SU-DHL-6 (cell line): ENCODE data around the gene MTHFD2.

ENCODE experiments used
- H2AFZ ChIP-seq: fragments of 200-600 bp; sonication (generic); 2 replicates; pipeline ENCODE4 v1.6.1; 2014; ENCODE audit warnings: low read depth, mild to moderate bottlenecking, moderate library complexity, mixed read lengths, antibody characterized with exemption, low read length; ENCODE audit not compliant: severe bottlenecking
- H3F3A ChIP-seq: fragments of 200-600 bp; shearing (Covaris generic); 2 replicates; pipeline ENCODE4 v1.6.0; 2016; ENCODE audit warnings: antibody characterized with exemption, mild to moderate bottlenecking; ENCODE audit not compliant: insufficient read depth
- H3K27ac ChIP-seq: fragments of 200-600 bp; sonication (generic); 2 replicates; pipeline ENCODE4 v1.5.1; 2016; ENCODE audit warnings: low read depth, mild to moderate bottlenecking, low read length, moderate library complexity, mixed read lengths
- H3K27me3 ChIP-seq: fragments of 200-600 bp; sonication (generic), shearing (Covaris generic); 2 replicates; pipeline ENCODE4 v1.6.0; 2014; ENCODE audit warnings: mild to moderate bottlenecking, low read length
- H3K36me3 ChIP-seq: fragments of 200-600 bp; sonication (generic); 2 replicates; pipeline ENCODE4 v1.6.1; 2014; ENCODE audit warnings: mild to moderate bottlenecking, low read length, mixed read lengths
- H3K4me2 ChIP-seq: fragments of 300-600, 200-600 bp; shearing (Covaris generic), sonication (generic); 2 replicates; pipeline ENCODE4 v1.6.0; 2014; ENCODE audit warnings: low read length, low read depth, mild to moderate bottlenecking; ENCODE audit not compliant: poor library complexity, severe bottlenecking
- H3K4me3 ChIP-seq: fragments of 200-600 bp; sonication (generic); 2 replicates; pipeline ENCODE4 v1.5.1; 2014; ENCODE audit warnings: antibody characterized with exemption, low read length, mild to moderate bottlenecking, mixed read lengths; ENCODE audit not compliant: insufficient read depth, poor library complexity, severe bottlenecking
- H3K79me2 ChIP-seq: fragments of 200-600 bp; sonication (generic); 2 replicates; pipeline ENCODE4 v1.6.1; 2014; ENCODE audit warnings: mild to moderate bottlenecking, low read length, moderate library complexity; ENCODE audit not compliant: insufficient read depth
- H3K9ac ChIP-seq: fragments of 200-600 bp; sonication (generic); 2 replicates; pipeline ENCODE4 v1.7.0; 2014; ENCODE audit warnings: mild to moderate bottlenecking, low read length
- H3K9me2 ChIP-seq: fragments of 200-600 bp; sonication (generic); replicated peaks from 2 replicates; pipeline ENCODE4 v1.6.1; 2014; ENCODE audit warnings: low read length; ENCODE audit not compliant: insufficient read depth
- H3K9me3 ChIP-seq: fragments of 200-600 bp; sonication (generic); 2 replicates; pipeline ENCODE4 v1.6.1; 2014; ENCODE audit warnings: low read length, mixed read lengths; ENCODE audit not compliant: insufficient read depth
- H4K20me1 ChIP-seq: fragments of 200-600 bp; sonication (generic); 2 replicates; pipeline ENCODE4 v1.6.1; 2014; ENCODE audit warnings: low read depth, mild to moderate bottlenecking, antibody characterized with exemption, low read length, moderate library complexity, mixed read lengths
- EZH2phosphoT487 ChIP-seq: fragments of 200-600 bp; sonication (generic), shearing (Covaris generic); conservative IDR thresholded peaks from 2 replicates; pipeline ENCODE4 v1.6.1; 2018; ENCODE audit warnings: mild to moderate bottlenecking, antibody characterized with exemption, low read length, moderate library complexity, mixed read lengths
- TF ChIP-seq, protein P1 (sequence below): fragments of 200-600 bp; sonication (generic); IDR thresholded peaks from one replicate; pipeline ENCODE4 v1.5.1; 2017; ENCODE audit warnings: antibody characterized with exemption, mild to moderate bottlenecking, low read length, moderate library complexity; ENCODE audit not compliant: insufficient read depth, poor library complexity, severe bottlenecking

Gene MTHFD2

DNA sequence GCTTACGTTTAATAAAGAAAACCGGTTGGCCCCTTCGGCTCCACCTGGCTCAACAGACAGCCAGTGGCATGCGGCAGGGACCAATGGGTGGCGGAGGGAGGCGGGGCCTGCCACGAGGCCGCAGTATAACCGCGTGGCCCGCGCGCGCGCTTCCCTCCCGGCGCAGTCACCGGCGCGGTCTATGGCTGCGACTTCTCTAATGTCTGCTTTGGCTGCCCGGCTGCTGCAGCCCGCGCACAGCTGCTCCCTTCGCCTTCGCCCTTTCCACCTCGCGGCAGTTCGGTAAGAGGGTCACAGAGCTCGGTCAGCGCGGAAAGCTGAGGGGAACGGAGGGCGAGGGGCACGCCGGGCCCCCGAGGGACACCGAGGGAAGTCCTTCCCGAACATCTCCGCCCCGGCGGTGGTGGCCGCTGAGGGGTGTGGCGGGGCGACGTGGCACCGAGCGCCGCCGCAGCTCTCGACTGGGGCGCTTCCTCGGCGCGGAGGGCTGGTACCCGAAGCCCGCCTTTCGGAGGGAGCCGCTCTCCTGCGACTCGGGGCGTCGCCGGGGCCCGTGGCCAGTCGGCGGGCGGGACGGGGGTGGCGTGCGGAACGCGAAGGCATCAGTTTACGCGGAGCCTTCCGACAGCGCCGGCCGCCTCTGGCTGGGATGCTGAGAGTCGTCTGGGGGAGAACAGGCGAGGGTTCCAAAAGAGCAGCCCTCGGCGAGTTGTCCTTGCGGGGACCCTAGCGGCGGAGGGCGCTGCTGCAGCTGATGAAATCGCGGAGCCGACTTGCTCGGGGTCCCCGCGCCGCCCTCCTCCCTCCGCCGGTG, at the start of gene MTHFD2:
MTHFD2 (plus strand) TSS at position 155 of the 814 bp plus-strand sequence; CDS start at position 182, 27 bp downstream.
- Histone ChIP-seq H3K9me3 (no peaks in the 10 kb centered on the region), H2AFZ (peak within 1 kb of the TSS; percentile 79), H3K36me3 (peaks cover 8% of the 10 kb centered on the region; the same call in 1 of the 2 replicates), H4K20me1 (peaks cover 15% of the 10 kb centered on the region), H3K9me2 (no peaks in the 10 kb centered on the region), H3K79me2 (peaks cover 51% of the 10 kb centered on the region), H3K9ac (peak within 1 kb of the TSS; percentile 95), H3K4me2 (peak within 1 kb of the TSS; percentile 85), H3K4me3 (peak within 1 kb of the TSS; percentile 89), H3K27ac (peak within 1 kb of the TSS; percentile 88), H3F3A (peaks cover 5% of the 10 kb centered on the region; the same call in 1 of the 2 replicates), H3K27me3 (no peaks in the 10 kb centered on the region)
- TF ChIP-seq, protein P1, sequence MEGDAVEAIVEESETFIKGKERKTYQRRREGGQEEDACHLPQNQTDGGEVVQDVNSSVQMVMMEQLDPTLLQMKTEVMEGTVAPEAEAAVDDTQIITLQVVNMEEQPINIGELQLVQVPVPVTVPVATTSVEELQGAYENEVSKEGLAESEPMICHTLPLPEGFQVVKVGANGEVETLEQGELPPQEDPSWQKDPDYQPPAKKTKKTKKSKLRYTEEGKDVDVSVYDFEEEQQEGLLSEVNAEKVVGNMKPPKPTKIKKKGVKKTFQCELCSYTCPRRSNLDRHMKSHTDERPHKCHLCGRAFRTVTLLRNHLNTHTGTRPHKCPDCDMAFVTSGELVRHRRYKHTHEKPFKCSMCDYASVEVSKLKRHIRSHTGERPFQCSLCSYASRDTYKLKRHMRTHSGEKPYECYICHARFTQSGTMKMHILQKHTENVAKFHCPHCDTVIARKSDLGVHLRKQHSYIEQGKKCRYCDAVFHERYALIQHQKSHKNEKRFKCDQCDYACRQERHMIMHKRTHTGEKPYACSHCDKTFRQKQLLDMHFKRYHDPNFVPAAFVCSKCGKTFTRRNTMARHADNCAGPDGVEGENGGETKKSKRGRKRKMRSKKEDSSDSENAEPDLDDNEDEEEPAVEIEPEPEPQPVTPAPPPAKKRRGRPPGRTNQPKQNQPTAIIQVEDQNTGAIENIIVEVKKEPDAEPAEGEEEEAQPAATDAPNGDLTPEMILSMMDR: peak; percentile 50
- no peak for TF ChIP-seq EZH2phosphoT487

DNA sequence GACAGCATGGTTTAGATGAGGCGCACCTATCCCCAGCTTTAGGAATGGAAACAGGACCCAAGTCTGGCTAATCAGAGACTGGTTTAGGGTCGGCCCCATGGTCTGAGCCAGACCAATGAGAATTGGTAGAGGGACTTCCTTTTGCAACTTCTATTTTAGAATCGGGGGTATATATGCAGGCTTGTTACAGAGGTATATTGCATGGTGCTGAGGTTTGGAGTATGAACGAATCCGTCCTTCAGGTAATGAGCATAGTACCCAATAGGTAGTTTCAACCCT, 49.2 kb upstream of the MTHFD2 start:
- Histone ChIP-seq H4K20me1 (no peaks in the 10 kb centered on the region), H3K9me2 (no peaks in the 10 kb centered on the region), H2AFZ (no peak overlapping the region), H3K4me2 (no peak overlapping the region), H3K36me3 (peaks cover 12% of the 10 kb centered on the region; the same call in 1 of the 2 replicates), H3K9me3 (no peaks in the 10 kb centered on the region), H3K79me2 (peaks cover 9% of the 10 kb centered on the region), H3F3A (peaks cover 51% of the 10 kb centered on the region), H3K27me3 (no peaks in the 10 kb centered on the region), H3K9ac (no peak overlapping the region), H3K4me3 (no peak overlapping the region), H3K27ac (peak overlapping the region; percentile 9; the same call in 1 of the 2 replicates)
- TF ChIP-seq, protein P1: no peak
- no peak for TF ChIP-seq EZH2phosphoT487

DNA sequence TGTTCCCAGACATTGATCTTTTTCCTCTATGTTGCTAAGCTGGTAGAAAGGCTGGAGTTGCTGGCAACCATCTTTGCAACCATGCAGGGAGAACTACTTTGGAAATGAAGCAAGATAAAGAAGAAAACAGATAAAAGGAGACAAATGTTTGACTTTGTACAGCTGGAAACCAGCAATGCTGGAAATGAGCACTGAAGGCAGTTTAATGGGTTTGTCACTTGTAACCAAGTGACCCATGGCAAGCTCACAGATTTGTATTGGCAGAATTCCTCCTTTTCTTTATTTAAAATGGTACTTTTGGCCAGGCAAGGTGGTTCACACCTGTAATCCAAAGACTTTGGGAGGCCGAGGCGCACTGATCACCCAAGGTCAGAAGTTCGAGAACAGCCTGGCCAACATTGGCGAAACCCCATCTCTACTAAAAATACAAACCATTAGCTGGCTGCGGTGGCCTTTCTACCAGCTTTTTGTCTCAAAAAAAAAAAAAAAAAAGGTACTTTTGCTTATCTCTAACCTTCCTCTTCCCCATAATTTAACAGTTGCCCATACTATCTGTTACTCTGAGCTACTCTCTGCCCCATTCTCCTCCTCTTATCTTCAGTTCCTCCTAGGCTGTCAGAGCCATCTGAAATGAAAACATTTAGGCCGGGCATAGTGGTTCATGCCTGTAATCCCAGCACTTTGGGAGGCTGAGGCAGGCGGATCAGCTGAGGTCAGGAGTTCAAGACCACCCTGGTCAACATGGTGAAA, 48.7 kb upstream of the MTHFD2 start:
- Histone ChIP-seq H3K9me2 (no peaks in the 10 kb centered on the region), H3K27ac (peak overlapping the region; percentile 9; the same call in 1 of the 2 replicates), H3K36me3 (peaks cover 18% of the 10 kb centered on the region; the same call in 1 of the 2 replicates), H3K27me3 (no peaks in the 10 kb centered on the region), H3K79me2 (peaks cover 9% of the 10 kb centered on the region), H3K9me3 (no peaks in the 10 kb centered on the region), H2AFZ (no peak overlapping the region), H3K9ac (no peak overlapping the region), H4K20me1 (no peaks in the 10 kb centered on the region), H3K4me2 (no peak overlapping the region), H3K4me3 (no peak overlapping the region), H3F3A (peaks cover 56% of the 10 kb centered on the region)
- TF ChIP-seq, protein P1: no peak
- TF ChIP-seq EZH2phosphoT487: no peak
